Measurements from ENCODE around the gene POLR3E. TPM values are rescaled to one million over a fixed set of nuclear protein-coding genes. Genes with fewer than 3 reads are reported as not detected.

Gene POLR3E
- total RNA-seq, 1 experiment from 2014 or later: 69.8 TPM

- CTCF ChIA-PET: no interaction called here
- POLR2A ChIA-PET (ENCODE audit: low non-redundant PET): no interaction called here
Measured at GRCh38 chr16:22315979-22316378, 18.8 kb downstream of the POLR3E start.

GRCh38 chr16:22316411-22316811 lies 19.2 kb downstream of the POLR3E start:
- H3K9me3 ChIP-seq (ENCODE audit: low read depth, low read length, poor library complexity, severe bottlenecking): no peaks in the 10 kb centered on the region
- no peak overlapping the region for H3K4me3 ChIP-seq (ENCODE audit: low read depth, low read length, poor library complexity, severe bottlenecking)
- H3K4me1 ChIP-seq (ENCODE audit: insufficient read depth, low read length, poor library complexity, severe bottlenecking): no peaks in the 10 kb centered on the region
- CTCF ChIA-PET: no interaction called here
- POLR2A ChIA-PET (ENCODE audit: low non-redundant PET): no interaction called here
- DNase-seq (ENCODE audit: low spot score): no peak
- H3K27me3 ChIP-seq (replicated peaks; ENCODE audit: insufficient read depth, low read depth, low read length, poor library complexity): no peaks in the 10 kb centered on the region
- intact Hi-C loops (cut with micrococcal nuclease; ENCODE audit: unreplicated experiment): no loop called here
- BruUV-seq (replicated peaks): no TSS peak
- no peak overlapping the region for H3K27ac ChIP-seq (ENCODE audit: low read depth, low read length, poor library complexity, severe bottlenecking)
- peaks cover 48% of the 10 kb centered on the region for H3K36me3 ChIP-seq (ENCODE audit: insufficient read depth, low read length, poor library complexity, severe bottlenecking)
- no peak for TF ChIP-seq EZH2 (IDR thresholded peaks at IDR 0.05; ENCODE audit: borderline replicate concordance, low read depth, low read length, poor library complexity, severe bottlenecking)
- TF ChIP-seq, protein P1, sequence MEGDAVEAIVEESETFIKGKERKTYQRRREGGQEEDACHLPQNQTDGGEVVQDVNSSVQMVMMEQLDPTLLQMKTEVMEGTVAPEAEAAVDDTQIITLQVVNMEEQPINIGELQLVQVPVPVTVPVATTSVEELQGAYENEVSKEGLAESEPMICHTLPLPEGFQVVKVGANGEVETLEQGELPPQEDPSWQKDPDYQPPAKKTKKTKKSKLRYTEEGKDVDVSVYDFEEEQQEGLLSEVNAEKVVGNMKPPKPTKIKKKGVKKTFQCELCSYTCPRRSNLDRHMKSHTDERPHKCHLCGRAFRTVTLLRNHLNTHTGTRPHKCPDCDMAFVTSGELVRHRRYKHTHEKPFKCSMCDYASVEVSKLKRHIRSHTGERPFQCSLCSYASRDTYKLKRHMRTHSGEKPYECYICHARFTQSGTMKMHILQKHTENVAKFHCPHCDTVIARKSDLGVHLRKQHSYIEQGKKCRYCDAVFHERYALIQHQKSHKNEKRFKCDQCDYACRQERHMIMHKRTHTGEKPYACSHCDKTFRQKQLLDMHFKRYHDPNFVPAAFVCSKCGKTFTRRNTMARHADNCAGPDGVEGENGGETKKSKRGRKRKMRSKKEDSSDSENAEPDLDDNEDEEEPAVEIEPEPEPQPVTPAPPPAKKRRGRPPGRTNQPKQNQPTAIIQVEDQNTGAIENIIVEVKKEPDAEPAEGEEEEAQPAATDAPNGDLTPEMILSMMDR (conservative IDR thresholded peaks at IDR 0.05; ENCODE audit: low read depth, low read length): no peak

More at GRCh38 chr16:22315979-22316378, 18.8 kb downstream of the POLR3E start:
- Histone ChIP-seq H3K4me1 (ENCODE audit: insufficient read depth, low read length, poor library complexity, severe bottlenecking) (no peaks in the 10 kb centered on the region), H3K4me3 (ENCODE audit: low read depth, low read length, poor library complexity, severe bottlenecking) (no peak overlapping the region), H3K36me3 (ENCODE audit: insufficient read depth, low read length, poor library complexity, severe bottlenecking) (peaks cover 48% of the 10 kb centered on the region), H3K27ac (ENCODE audit: low read depth, low read length, poor library complexity, severe bottlenecking) (no peak overlapping the region), H3K27me3 (replicated peaks; ENCODE audit: insufficient read depth, low read depth, low read length, poor library complexity) (no peaks in the 10 kb centered on the region), H3K9me3 (ENCODE audit: low read depth, low read length, poor library complexity, severe bottlenecking) (no peaks in the 10 kb centered on the region)
- no peak for TF ChIP-seq EZH2 (IDR thresholded peaks at IDR 0.05; ENCODE audit: borderline replicate concordance, low read depth, low read length, poor library complexity, severe bottlenecking)
- TF ChIP-seq, protein P1 (conservative IDR thresholded peaks at IDR 0.05; ENCODE audit: low read depth, low read length): no peak
- intact Hi-C loops (cut with micrococcal nuclease; ENCODE audit: unreplicated experiment): no loop called here
- BruUV-seq (replicated peaks): no TSS peak
- no peak for DNase-seq (ENCODE audit: low spot score)

DNA sequence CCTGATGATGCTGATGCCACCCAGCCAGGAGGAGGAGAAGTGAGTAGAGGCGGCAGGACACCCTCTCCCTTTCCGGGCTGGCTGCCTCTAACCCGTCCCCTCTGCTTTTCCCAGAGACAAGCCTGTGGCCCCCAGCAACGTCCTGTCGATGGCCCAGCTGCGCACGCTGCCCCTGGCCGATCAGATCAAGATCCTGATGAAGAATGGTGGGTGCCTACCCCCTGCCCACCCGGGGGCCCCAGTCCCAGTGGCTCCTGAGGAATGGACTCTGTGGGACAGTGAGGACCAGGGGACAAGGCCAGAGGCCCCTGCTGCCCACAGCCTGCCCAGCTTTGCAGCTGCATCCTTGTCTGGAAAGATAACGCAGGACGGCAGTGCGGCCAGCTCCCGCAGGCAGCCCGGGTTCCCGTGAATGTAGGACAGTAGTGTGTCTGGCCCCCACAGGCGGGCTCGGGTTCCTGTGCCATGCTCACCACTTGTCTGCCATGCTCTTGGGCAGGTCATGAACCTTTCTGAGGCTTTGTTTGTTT lies 19.9 kb downstream of the POLR3E start:
- Histone ChIP-seq H3K9me3 (ENCODE audit: low read depth, low read length, poor library complexity, severe bottlenecking) (no peaks in the 10 kb centered on the region), H3K36me3 (ENCODE audit: insufficient read depth, low read length, poor library complexity, severe bottlenecking) (peaks cover 52% of the 10 kb centered on the region), H3K27me3 (replicated peaks; ENCODE audit: insufficient read depth, low read depth, low read length, poor library complexity) (no peaks in the 10 kb centered on the region), H3K4me1 (ENCODE audit: insufficient read depth, low read length, poor library complexity, severe bottlenecking) (no peaks in the 10 kb centered on the region), H3K4me3 (ENCODE audit: low read depth, low read length, poor library complexity, severe bottlenecking) (no peak overlapping the region), H3K27ac (ENCODE audit: low read depth, low read length, poor library complexity, severe bottlenecking) (no peak overlapping the region)
- intact Hi-C loops (cut with micrococcal nuclease; ENCODE audit: unreplicated experiment): no loop called here
- ChIA-PET POLR2A (ENCODE audit: low non-redundant PET) (no interaction called here), CTCF (no interaction called here)
- DNase-seq (ENCODE audit: low spot score): no peak
- TF ChIP-seq, protein P1 (conservative IDR thresholded peaks at IDR 0.05; ENCODE audit: low read depth, low read length): no peak
- no peak for TF ChIP-seq EZH2 (IDR thresholded peaks at IDR 0.05; ENCODE audit: borderline replicate concordance, low read depth, low read length, poor library complexity, severe bottlenecking)
- BruUV-seq (replicated peaks): no TSS peak

Measured in A673 (cell line).